Measurements from ENCODE around the gene ATG10.

GRCh38 chr5:82119889-82120288, 148.1 kb downstream of the ATG10 start:
- no peak for TF ChIP-seq CTCF (IDR thresholded peaks at IDR 0.05)
- no peak for TF ChIP-seq POLR2A (IDR thresholded peaks at IDR 0.05)

Measured in lower leg skin (tissue), 3 donors.